DND-41 (cell line): ENCODE measurements around the gene ZDHHC11B.
"Not testable (repeated sequence)": the region's sequence is repeated elsewhere in the genome, so short reads cannot be mapped to it uniquely, and the experiment has no call there.

Experiments used
- EZH2 ChIP-seq: IDR thresholded peaks from 3 replicates; pipeline ENCODE4 v1.6.1; 2012; ENCODE audit warnings: borderline replicate concordance, low read depth, mild to moderate bottlenecking, moderate library complexity, low read length, inconsistent platforms; ENCODE audit not compliant: severe bottlenecking
- TF ChIP-seq, protein P1 (sequence below): IDR thresholded peaks from 2 replicates; pipeline ENCODE4 v1.5.1; 2012; ENCODE audit warnings: borderline replicate concordance, low read length, moderate library complexity, mild to moderate bottlenecking; ENCODE audit not compliant: poor library complexity, severe bottlenecking; ENCODE audit errors: extremely low read depth

DNA sequence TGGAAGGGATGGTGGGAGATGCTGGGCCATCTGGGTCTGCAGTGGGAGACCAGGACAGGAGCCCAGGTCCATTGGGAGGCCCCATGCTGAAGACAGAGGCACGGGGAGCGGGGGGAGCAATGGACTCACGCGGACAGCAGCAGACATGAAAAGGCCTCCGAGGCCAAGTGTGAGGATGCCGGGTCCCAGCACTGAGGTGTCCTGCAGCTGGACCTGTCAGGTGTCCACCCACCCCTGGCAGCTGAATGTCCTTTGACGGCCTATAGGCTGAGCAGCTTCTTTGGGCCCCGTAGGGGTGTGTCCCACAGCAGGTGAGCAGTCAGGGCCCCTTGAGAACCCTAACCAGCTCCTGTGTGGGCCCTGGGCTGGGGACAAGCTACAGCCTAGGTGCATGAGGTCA lies 88.3 kb downstream of the ZDHHC11B start:
- TF ChIP-seq, protein P1, sequence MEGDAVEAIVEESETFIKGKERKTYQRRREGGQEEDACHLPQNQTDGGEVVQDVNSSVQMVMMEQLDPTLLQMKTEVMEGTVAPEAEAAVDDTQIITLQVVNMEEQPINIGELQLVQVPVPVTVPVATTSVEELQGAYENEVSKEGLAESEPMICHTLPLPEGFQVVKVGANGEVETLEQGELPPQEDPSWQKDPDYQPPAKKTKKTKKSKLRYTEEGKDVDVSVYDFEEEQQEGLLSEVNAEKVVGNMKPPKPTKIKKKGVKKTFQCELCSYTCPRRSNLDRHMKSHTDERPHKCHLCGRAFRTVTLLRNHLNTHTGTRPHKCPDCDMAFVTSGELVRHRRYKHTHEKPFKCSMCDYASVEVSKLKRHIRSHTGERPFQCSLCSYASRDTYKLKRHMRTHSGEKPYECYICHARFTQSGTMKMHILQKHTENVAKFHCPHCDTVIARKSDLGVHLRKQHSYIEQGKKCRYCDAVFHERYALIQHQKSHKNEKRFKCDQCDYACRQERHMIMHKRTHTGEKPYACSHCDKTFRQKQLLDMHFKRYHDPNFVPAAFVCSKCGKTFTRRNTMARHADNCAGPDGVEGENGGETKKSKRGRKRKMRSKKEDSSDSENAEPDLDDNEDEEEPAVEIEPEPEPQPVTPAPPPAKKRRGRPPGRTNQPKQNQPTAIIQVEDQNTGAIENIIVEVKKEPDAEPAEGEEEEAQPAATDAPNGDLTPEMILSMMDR: not testable (repeated sequence)
- not testable (repeated sequence) for TF ChIP-seq EZH2
